ELR (cell line): ENCODE measurements around the gene P2RY2.

Source experiments
- DNase-seq: peaks from one replicate; pipeline ENCODE4 v3.0.0-alpha.2; 2015; ENCODE audit warnings: low read depth

P2RY2 gene

DNA sequence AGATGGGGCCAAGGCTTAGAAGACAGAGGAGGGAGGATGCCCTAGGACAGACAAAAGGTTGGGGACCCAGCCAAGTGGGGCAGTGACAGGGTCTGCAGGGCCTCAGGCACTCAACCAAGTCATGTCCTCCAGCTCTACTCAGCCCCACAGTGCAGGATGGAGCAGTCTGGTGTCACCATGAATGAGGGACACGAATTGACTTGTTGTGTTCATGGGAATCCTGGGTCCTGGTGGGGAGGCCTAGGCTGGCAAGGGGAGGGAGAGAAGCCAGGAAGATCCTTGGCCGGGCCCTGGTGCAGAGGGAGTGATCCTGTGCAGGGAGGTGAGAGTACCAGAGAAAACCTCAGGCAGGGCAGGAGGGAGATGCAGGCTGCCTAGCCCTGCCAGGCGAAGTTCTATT, 66.0 kb downstream of the P2RY2 start:
- no peak for DNase-seq

DNA sequence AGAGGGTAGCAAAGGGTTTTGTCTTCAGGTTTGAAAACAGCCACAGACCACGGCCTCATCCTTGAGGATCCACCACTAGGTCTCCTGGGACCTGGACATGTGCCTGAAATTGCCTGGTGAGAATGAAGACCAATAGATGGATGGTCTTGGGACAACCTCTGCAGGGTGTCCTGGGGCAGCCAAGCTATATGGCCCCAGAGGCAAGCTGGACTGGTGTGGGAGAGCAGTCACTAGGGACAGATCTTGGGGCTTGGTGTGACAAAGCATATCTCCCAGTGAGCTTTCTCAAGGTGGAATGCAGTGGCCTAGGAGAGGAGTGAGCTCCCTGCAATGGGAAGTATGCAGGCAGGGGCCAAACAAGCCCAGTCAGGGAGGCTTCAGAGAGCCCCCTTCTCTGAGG, 67.6 kb downstream of the P2RY2 start:
- DNase-seq: no peak
